A673 (cell line): ENCODE measurements around the gene SLC35E3.

Experiments used
- EZH2 ChIP-seq: fragments of 200-600 bp; sonication (generic); IDR thresholded peaks from 2 replicates; pipeline ENCODE4 v1.6.1; 2017; ENCODE audit warnings: borderline replicate concordance, low read depth, mild to moderate bottlenecking, mixed read lengths, antibody characterized with exemption, low read length; ENCODE audit not compliant: poor library complexity, severe bottlenecking
- TF ChIP-seq, protein P1 (sequence below): fragments of 300-800, 200-600 bp; sonication (generic); conservative IDR thresholded peaks from 2 replicates; pipeline ENCODE4 v1.5.1; 2017; ENCODE audit warnings: low read depth, mild to moderate bottlenecking, antibody characterized with exemption, low read length, moderate library complexity, mixed read lengths

- TF ChIP-seq, protein P1, sequence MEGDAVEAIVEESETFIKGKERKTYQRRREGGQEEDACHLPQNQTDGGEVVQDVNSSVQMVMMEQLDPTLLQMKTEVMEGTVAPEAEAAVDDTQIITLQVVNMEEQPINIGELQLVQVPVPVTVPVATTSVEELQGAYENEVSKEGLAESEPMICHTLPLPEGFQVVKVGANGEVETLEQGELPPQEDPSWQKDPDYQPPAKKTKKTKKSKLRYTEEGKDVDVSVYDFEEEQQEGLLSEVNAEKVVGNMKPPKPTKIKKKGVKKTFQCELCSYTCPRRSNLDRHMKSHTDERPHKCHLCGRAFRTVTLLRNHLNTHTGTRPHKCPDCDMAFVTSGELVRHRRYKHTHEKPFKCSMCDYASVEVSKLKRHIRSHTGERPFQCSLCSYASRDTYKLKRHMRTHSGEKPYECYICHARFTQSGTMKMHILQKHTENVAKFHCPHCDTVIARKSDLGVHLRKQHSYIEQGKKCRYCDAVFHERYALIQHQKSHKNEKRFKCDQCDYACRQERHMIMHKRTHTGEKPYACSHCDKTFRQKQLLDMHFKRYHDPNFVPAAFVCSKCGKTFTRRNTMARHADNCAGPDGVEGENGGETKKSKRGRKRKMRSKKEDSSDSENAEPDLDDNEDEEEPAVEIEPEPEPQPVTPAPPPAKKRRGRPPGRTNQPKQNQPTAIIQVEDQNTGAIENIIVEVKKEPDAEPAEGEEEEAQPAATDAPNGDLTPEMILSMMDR = no peak
- TF ChIP-seq EZH2 = no peak
Observed at GRCh38 chr12:68803948-68804656, 58.1 kb downstream of the SLC35E3 start.
